ENCODE results near the gene USP16.

Gene USP16

DNA sequence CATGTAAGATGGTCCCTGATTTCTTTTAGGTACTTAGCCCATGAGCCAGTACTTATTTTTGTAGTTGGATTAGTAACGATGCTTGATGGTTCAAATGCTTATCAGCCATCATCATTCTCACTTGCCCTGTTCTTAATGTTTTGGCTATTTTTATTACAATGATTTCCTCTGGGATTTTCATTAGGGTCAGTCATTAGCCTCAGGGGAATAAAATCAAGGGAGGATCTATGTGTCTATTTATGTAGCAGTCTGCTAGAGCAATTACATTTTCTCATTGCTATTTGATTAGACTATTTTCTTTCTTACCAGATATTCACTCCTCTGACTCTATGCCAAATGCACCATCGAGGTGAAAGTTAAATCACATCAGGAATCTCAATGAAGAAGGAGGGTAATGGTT, 59.9 kb downstream of the USP16 start:
- no peak for DNase-seq

DNA sequence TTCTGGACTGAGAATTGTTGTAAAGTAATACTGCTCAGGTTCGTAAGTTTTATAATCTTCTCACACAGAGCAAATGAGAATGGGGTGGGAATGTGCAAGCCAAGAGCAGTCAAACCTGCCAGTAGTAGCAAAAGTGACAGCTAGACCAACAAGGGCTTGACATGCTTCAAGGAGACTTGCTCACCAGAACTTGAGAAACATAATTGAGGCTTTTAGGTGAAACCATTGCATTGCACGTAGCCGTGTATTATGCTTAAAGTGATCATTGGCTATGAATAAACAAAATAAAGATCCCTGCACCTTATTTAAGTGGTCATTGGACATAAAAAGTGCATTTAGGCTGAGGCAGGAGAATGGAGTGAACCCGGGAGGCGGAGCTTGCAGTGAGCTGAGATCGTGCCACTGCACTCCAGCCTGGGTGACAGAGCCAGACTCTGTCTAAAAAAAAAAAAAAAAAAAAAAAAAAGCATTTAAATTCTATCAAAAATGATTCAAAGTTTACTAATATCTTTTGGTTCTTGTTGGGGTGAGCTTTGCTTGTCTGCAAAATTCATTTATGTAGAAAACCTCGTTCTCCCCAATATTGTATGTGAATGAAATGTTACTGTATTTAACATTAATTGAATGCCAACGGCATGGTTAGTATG, 60.8 kb downstream of the USP16 start:
- DNase-seq: no peak

DNA sequence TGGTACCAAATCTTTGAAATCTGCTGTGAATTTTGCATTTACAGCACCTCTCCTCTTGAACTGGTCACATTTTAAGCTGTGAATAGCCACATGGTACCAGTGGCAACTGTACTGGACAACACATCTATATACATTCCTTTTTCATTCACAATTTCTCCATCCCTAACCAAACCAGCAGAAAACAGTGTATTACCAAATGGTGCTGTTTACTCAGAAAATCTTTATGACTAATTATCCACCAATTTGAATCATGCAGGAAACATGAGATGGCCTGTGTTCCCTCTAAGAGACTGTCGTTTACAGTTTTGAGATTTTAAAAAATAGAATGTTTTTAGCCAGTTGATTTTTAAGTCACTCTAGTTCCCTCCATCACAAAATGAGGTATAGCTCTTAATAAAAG, 66.6 kb downstream of the USP16 start:
- DNase-seq: peak; percentile 84

DNA sequence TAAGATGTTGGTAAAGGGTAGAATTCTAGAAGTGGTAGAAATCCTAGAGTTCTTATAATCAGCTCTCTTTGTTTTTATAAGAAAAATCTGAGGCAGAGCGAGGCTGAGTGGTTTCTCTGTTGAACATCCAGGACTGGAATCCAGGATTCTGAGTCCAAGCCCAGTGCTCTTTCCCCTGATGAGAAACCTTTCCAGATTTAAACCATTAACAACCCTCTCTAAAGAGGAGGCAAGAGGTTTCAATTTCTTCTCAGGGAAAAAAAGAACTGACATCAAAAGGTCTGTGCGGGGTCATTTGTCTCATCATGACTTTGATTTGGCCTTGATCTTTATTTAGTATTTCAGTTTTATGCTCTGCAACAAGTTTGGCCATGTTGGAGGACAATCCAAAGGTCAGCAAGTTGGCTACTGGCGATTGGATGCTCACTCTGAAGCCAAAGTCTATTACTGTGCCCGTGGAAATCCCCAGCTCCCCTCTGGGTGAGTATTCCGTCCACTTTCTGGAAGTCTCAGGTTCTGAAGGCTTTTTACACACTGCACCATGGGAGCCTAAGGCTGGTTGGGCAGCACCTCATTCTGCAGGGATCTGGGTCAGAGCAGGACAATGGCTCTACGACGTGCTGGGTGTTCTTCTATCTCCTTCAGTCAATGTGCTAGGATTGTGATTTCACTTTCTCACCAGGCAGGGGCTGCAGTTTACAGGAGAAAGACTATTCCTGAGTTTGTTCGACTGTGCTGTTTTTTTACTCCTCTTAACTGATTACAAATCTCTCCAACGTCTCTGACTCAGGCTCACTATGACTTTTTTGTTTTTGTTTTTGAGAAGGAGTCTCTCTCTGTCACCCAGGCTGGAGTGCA, 67.9 kb downstream of the USP16 start:
- peak; percentile 55 for DNase-seq

DNA sequence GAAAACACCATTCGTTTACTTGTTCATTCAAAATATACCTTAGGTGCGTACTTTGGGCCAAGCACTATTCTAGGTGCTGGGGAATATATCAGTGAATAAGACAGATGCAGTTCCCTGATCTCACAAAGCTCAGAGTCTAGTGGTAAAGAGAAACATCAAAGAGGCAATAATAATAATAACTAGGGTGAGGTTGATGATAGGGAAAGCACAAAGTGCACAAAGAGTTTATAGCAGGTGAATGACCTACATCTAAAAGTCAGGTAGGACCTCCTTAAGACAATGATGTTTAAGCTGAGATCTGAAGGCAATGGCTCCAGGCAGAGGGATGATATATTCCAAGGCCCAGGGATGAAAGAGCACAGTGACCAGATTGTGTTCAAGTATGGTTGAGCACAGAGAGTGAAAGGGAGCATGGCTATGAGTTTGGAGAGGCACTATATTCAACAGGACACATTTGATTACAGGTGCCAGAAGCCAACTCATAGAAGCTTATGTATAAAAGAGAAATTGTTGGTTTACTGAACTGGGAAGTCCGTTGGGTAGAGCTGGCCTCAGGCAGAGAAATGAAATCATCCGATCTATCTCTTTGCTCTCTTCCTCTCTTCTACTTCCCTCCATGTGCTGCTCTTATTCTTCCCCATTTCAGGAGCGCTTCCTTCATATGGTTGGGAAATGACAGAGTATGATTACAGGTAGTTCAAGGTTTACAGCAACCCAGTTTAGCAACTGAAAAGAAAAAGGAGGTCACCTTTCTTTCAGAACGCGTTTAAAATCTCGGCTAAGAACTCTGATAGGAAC, 71.9 kb downstream of the USP16 start:
- DNase-seq: no peak

DNA sequence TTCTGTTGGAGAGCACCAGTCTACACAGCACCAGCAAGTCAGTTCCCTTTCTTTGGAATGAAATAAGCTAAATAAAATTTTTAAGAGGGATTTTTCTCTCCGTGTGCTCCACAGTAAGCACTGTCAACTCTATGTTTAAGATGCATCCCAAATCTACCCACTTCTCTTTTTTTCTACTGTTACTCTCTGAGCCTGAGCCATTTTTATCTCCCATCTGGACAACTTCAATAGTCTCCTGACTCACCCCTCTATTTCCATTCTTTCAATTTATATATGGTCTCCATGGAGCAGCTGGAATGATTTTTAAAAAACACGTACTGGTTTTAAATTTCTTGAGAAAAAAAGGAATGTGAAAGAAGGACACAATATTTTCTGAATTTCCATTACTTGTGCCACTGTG, 73.7 kb downstream of the USP16 start:
- no peak for DNase-seq

DNA sequence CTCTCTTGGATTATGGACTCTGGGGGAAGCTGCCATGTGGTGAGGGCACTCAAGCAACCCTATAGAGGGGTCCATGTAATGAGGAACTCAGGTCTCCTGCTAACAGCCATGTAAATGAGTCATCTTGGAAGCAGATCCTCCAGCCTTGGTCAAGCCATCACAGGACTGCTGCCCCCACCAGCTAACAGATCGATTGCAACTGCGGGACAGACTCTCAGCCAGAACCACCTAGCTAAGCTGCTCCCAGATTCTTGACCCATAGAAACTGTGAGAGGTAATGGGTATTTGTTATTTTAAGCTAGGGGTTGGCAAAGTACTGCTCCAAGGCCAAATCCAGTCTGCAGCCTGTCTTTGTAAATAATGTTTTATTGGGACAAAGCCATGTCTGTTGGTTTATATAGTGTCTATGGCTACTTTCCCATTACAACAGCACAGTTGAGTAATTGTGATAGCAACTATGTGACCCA, 78.4 kb downstream of the USP16 start:
- no peak for DNase-seq
